VCaP (cell line): ENCODE data around the gene SMAD9.
A peak's percentile ranks its signal among the peaks of the same experiment; 100 is the strongest.

Source experiments
- H3K27ac ChIP-seq: fragments of 450-650 bp; 2 replicates; pipeline ENCODE4 v1.5.1; 2017
- TF ChIP-seq, protein P1 (sequence below): fragments of 450-650 bp; conservative IDR thresholded peaks from 2 replicates; pipeline ENCODE4 v1.5.1; 2017; ENCODE audit warnings: mild to moderate bottlenecking, moderate library complexity

The SMAD9 gene

DNA sequence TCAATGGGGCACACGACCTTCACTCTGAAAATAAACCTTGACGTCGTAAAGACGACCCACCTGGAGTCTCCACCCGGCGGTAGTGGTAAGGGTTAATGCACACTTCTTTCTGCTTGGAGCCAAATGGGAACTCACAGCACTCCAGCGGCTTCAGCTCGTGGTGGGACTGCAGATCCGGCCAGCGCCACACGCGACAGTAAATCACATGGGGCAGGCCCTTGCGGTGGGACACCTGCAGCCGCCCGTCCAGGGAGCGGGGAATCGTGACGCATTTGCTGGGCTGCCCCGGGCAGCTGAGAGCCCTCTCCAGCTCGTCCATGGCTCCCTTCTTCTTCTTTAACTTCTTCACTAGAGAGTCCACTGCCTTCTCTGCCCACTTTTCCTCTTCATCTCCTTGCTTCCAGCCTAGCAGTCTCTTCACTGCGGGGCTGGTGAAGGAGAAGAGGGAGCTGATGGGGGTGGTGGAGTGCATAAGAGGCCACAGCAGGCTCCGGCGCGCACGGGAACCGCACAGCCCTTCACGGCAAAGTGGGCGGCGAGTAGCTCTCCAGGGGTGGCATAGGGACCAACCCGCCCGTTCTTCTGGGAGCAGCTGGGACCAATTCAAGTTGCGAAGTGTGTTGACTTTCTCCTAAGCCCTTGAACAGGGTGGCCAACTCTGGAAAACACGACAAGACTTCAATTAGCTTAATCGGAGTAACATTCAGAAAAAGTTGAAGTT lies 40.7 kb downstream of the SMAD9 start:
- TF ChIP-seq, protein P1, sequence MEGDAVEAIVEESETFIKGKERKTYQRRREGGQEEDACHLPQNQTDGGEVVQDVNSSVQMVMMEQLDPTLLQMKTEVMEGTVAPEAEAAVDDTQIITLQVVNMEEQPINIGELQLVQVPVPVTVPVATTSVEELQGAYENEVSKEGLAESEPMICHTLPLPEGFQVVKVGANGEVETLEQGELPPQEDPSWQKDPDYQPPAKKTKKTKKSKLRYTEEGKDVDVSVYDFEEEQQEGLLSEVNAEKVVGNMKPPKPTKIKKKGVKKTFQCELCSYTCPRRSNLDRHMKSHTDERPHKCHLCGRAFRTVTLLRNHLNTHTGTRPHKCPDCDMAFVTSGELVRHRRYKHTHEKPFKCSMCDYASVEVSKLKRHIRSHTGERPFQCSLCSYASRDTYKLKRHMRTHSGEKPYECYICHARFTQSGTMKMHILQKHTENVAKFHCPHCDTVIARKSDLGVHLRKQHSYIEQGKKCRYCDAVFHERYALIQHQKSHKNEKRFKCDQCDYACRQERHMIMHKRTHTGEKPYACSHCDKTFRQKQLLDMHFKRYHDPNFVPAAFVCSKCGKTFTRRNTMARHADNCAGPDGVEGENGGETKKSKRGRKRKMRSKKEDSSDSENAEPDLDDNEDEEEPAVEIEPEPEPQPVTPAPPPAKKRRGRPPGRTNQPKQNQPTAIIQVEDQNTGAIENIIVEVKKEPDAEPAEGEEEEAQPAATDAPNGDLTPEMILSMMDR = no peak
- H3K27ac ChIP-seq = no peak overlapping the region

- TF ChIP-seq, protein P1 = no peak
- H3K27ac ChIP-seq = no peak overlapping the region; the same call in 1 of the 2 replicates
Measured at GRCh38 chr13:36875961-36876360, 44.1 kb downstream of the SMAD9 start.

DNA sequence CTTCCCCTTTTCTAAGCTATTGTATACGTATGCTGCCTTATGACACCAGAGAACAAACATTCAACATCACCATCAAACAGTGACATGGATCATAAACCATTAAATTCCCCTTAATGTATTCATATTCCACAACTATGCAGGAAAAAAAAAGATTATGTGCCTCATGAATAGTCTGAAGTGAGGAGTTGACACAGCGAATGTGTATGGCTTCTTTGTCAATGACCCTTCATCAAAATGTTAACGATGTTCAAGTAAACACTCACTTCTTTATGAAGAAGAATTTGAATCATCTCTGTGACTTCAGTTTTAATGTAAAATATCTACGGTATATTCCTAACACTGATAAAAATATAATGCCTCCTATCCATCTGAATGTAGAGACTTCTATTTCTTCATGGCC lies 44.6 kb downstream of the SMAD9 start:
- H3K27ac ChIP-seq = no peak overlapping the region; the same call in 1 of the 2 replicates
- TF ChIP-seq, protein P1 = no peak

GRCh38 chr13:36872621-36873020 lies 47.4 kb downstream of the SMAD9 start:
- no peak overlapping the region for H3K27ac ChIP-seq
- TF ChIP-seq, protein P1 = no peak

GRCh38 chr13:36870050-36870692 lies 49.9 kb downstream of the SMAD9 start:
- H3K27ac ChIP-seq = peak overlapping the region; percentile 57
- TF ChIP-seq, protein P1 = no peak

DNA sequence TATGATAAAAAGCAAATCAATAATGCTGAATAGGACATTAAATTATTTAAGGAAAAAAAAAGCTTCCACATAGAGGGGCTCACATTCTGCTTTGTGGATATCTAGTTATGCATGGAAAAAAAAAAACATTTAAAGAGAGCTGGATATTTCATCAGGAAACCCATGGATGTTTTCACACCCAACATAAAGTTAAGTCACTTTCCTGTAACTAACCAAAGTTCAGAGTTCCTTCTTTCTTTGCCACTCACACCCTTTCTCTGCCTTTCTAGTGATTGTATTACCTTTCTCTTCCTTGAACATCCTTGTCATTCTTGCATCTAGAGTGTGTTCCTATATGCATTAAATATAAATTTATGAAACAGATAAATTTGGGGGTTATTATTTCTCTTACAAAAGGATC lies 53.8 kb downstream of the SMAD9 start:
- H3K27ac ChIP-seq = no peak overlapping the region
- TF ChIP-seq, protein P1 = no peak

- H3K27ac ChIP-seq = no peak overlapping the region
- TF ChIP-seq, protein P1 = no peak
Measured at GRCh38 chr13:36865265-36865664, 54.8 kb downstream of the SMAD9 start.
